D721Med (cell line): ENCODE results near the gene SLC22A8.
"Not testable (repeated sequence)": the region's sequence is repeated elsewhere in the genome, so short reads cannot be mapped to it uniquely, and the experiment has no call there.

Experiments
- DNase-seq: peaks from one replicate; pipeline ENCODE4 v3.0.0; 2011; ENCODE audit warnings: low spot score; ENCODE audit not compliant: insufficient read length
- FAIRE-seq: peaks from 2 replicates; lab custom pipeline; 2011; peaks lifted over from hg19 to GRCh38; lab: Jason Lieb, UNC
- TF ChIP-seq, protein P1 (sequence below): IDR thresholded peaks from 2 replicates; pipeline ENCODE4 v1.5.1; 2012; ENCODE audit warnings: mild to moderate bottlenecking, control low read depth; ENCODE audit not compliant: insufficient read depth; ENCODE audit errors: missing control alignments

The SLC22A8 gene

GRCh38 chr11:62957147-62957546, 58.5 kb downstream of the SLC22A8 start:
- FAIRE-seq (no peak), DNase-seq (no peak)
- TF ChIP-seq, protein P1, sequence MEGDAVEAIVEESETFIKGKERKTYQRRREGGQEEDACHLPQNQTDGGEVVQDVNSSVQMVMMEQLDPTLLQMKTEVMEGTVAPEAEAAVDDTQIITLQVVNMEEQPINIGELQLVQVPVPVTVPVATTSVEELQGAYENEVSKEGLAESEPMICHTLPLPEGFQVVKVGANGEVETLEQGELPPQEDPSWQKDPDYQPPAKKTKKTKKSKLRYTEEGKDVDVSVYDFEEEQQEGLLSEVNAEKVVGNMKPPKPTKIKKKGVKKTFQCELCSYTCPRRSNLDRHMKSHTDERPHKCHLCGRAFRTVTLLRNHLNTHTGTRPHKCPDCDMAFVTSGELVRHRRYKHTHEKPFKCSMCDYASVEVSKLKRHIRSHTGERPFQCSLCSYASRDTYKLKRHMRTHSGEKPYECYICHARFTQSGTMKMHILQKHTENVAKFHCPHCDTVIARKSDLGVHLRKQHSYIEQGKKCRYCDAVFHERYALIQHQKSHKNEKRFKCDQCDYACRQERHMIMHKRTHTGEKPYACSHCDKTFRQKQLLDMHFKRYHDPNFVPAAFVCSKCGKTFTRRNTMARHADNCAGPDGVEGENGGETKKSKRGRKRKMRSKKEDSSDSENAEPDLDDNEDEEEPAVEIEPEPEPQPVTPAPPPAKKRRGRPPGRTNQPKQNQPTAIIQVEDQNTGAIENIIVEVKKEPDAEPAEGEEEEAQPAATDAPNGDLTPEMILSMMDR = no peak

DNA sequence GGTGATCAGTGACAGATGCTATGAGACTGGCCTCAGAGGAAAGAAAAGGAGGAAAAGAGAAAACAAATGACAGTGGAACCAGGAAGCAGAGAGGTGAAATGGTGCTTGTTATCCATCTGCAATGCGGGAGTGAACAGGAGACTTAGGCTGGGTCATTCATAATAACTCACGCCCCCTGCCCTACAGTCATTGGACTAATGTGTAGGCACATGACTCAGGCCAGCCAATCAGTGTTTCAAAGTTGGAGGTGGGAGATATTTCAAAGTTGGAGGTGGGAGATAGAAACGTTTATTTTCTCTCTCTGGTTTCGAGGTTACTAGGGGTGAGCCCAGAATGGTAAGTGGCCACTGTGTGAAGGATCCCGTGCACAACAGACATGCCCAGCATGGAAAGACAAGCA, 61.2 kb downstream of the SLC22A8 start:
- DNase-seq = no peak
- TF ChIP-seq, protein P1 = no peak
- FAIRE-seq = no peak

- no peak for DNase-seq
- TF ChIP-seq, protein P1 = no peak
- no peak for FAIRE-seq
Observed at GRCh38 chr11:62953811-62954210, 61.8 kb downstream of the SLC22A8 start.

GRCh38 chr11:62948765-62949320, 66.8 kb downstream of the SLC22A8 start:
- DNase-seq (no peak), FAIRE-seq (no peak)
- TF ChIP-seq, protein P1 = no peak

DNA sequence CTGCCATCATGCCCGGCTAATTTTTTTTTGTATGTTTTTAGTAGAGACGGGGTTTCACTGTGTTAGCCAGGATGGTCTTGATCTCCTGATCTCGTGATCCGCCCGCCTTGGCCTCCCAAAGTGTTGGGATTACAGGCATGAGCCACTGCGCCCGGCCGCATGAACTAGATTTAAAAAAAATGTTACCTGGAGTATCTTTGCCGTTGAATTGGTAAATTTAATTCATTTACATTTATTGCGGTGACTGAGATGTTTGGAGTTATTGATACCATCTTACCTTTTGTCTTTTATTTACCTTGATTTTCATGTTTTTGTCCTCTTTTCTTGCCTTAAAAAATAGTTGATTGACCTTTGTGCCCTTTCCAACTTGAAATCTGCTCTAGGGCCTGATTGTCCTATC, 70.1 kb downstream of the SLC22A8 start:
- DNase-seq, FAIRE-seq: not testable (repeated sequence)
